ENCODE measurements around the gene CSTB. TPM values are rescaled to one million over a fixed set of nuclear protein-coding genes. Genes with fewer than 3 reads are reported as not detected.

Gene CSTB, protein sequence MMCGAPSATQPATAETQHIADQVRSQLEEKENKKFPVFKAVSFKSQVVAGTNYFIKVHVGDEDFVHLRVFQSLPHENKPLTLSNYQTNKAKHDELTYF
- 40.7 and 44.5 TPM in 2 replicates for total RNA-seq (2021)
- long read RNA-seq, transcript CSTB-201 (3 exons, 2,164 nt) = major isoform, 66 of 71 reads
- long read RNA-seq, partial matches to known transcripts = 0 of 71 reads
- long read RNA-seq, other reads (novel, unspliced or antisense) = 1 of 71 reads

DNA sequence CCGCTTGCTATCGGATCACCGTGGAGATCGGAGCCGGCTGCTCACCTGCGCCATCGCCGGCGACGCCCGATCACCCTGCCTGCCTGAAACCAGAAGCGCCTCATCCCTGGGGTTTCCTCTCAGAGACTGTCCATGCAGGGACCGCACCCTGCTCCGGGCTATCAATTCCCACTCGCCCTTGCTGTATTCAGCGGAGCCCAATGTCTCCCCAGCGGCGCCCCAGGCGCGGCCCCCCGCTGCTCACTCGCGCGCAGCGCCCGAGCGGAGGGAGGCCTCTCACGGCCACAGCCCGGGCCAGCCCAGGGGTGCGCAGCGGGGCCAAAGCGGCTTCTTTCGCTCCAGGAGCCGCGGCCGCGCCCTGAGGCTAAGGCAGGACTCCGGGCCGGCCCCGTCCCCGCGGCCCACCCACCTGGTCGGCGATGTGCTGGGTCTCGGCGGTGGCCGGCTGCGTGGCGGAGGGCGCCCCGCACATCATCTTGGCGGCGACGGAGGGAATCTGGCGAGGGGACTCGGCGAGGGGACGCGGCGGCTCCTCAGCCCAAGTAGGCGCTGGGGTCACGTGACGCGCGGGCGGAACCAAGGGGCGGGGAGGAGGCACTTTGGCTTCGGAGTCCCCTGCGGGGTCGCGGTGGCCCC, at the start of gene CSTB:
Gene CSTB, minus strand, starts transcription at position 514 of the 636 bp plus-strand sequence. Its CDS starts 39 bp downstream, at position 475.
- H2AFZ ChIP-seq (ENCODE audit: low read length) = no peak within 1 kb of the TSS

More for the DNA sequence above, at the start of gene CSTB:
- H2BK15ac ChIP-seq (ENCODE audit: low read depth, low read length) = no peak within 1 kb of the TSS
- no peak within 1 kb of the TSS for H4K5ac ChIP-seq (ENCODE audit: insufficient read length, low read depth, low read length)
- H4K91ac ChIP-seq (ENCODE audit: insufficient read length, low read depth, low read length) = no peak within 1 kb of the TSS
- Mint-ChIP-seq H3K4me1 (peaks cover 43 to 48% of the 10 kb centered on the region in 2 experiments), H3K4me3 (peak within 1 kb of the TSS; percentile 91 to 93), H3K27me3 (ENCODE audit: low read depth) (peaks cover 1% of the 10 kb centered on the region), H3K27ac (peak within 1 kb of the TSS in 2 of 3 experiments; percentile 12 to 75; a peak in 1 of 7 replicates), H3K9me3 (no peaks in the 10 kb centered on the region; a peak in 1 of 5 replicates), H3K36me3 (ENCODE audit: insufficient read depth in 1 of 3, low read depth in 3 of 3) (peaks cover 10 to 20% (median 18%) of the 10 kb centered on the region in 3 experiments; a peak in 6 of 7 replicates)
- H3K14ac ChIP-seq (ENCODE audit: insufficient read depth, low read length) = peak within 1 kb of the TSS; percentile 48; the same call in 1 of the 2 replicates
- no peak within 1 kb of the TSS for H2BK12ac ChIP-seq (ENCODE audit: insufficient read length, low read depth, low read length)
- H3K9me3 ChIP-seq (ENCODE audit: control insufficient read depth, low read depth, low read length) = no peaks in the 10 kb centered on the region
- H3K4me2 ChIP-seq (ENCODE audit: insufficient read depth, insufficient read length, low read length) = peak within 1 kb of the TSS; percentile 68
- H3K79me1 ChIP-seq (ENCODE audit: insufficient read depth, low read depth, low read length, poor library complexity, severe bottlenecking) = no peaks in the 10 kb centered on the region
- no peak within 1 kb of the TSS for H3T11ph ChIP-seq (ENCODE audit: low read length)
- no peak within 1 kb of the TSS for H2AK5ac ChIP-seq (ENCODE audit: insufficient read length, low read length)
- no peaks in the 10 kb centered on the region for H3K27me3 ChIP-seq (ENCODE audit: insufficient read depth, low read length)
- peak; percentile 88 for DNase-seq
- H3K79me2 ChIP-seq (ENCODE audit: insufficient read depth, low read length) = no peaks in the 10 kb centered on the region; the same call in 1 of the 2 replicates
- no CpG with 5 or more reads among the region's 71 CpGs for WGBS (ENCODE audit: extremely low coverage, insufficient read length, low lambda C conversion rate)
- peak within 1 kb of the TSS; percentile 61 for H2BK120ac ChIP-seq (ENCODE audit: low read depth, low read length, poor library complexity, severe bottlenecking)
- no peak within 1 kb of the TSS for H3K27ac ChIP-seq (ENCODE audit: insufficient read length, low read depth, low read length)
- no peaks in the 10 kb centered on the region for H4K20me1 ChIP-seq (ENCODE audit: control insufficient read depth, insufficient read depth, insufficient read length)
- no peak within 1 kb of the TSS for H3K4ac ChIP-seq (ENCODE audit: low read depth, low read length)
- peak within 1 kb of the TSS; percentile 36 for H3K9ac ChIP-seq (ENCODE audit: extremely low read depth, insufficient read length, low read length)
- H2BK5ac ChIP-seq (ENCODE audit: insufficient read length, low read length) = no peak within 1 kb of the TSS
- TF ChIP-seq CTCF (conservative IDR thresholded peaks at IDR 0.05) = no peak
- no peak within 1 kb of the TSS for H2BK20ac ChIP-seq (ENCODE audit: low read depth, low read length, poor library complexity, severe bottlenecking)
- H3K18ac ChIP-seq (ENCODE audit: insufficient read length, low read depth, low read length) = peak within 1 kb of the TSS; percentile 49
- H4K8ac ChIP-seq (replicated peaks; ENCODE audit: insufficient read length, low read depth, low read length) = no peak within 1 kb of the TSS
- no peak within 1 kb of the TSS for H3K23ac ChIP-seq (ENCODE audit: insufficient read length, low read depth, low read length)
- H3K56ac ChIP-seq (ENCODE audit: insufficient read length, low read depth, low read length) = no peak within 1 kb of the TSS
- peaks cover 6% of the 10 kb centered on the region; the same call in 1 of the 2 replicates for H3K4me1 ChIP-seq (ENCODE audit: insufficient read depth, low read length)
- no peaks in the 10 kb centered on the region for H3K23me2 ChIP-seq (ENCODE audit: insufficient read length, low read depth, low read length, poor library complexity, severe bottlenecking)
